ENCODE results near the gene PHF2.
A peak's percentile ranks its signal among the peaks of the same experiment; 100 is the strongest.

PHF2 gene

GRCh38 chr9:93576258-93577077 lies at the start of gene PHF2:
Gene PHF2, plus strand, starts transcription at chr9:93576584. Its CDS starts 190 bp downstream, at chr9:93576774.
- DNase-seq: no peak

DNA sequence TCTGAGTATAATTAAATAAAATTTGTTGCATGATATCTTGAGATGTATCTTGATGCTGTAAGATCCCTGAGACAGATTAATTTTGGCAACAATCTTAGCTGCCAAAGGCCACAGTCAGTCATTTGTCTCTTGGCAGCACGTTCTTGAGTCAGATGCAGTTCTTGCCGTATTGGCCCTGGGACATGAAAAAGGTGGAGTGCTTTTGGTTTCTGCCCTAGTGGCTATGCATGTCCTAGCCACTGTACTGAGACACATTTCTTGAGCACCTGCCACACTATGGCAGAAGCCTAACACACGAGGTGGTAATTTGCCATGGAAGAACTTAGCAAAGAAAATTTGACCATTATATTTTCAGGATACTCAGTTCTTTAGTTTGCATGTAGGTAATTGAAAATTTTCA lies 45.0 kb upstream of the PHF2 start:
- DNase-seq: no peak

GRCh38 chr9:93532141-93532540 lies 44.2 kb upstream of the PHF2 start:
- DNase-seq: no peak

DNA sequence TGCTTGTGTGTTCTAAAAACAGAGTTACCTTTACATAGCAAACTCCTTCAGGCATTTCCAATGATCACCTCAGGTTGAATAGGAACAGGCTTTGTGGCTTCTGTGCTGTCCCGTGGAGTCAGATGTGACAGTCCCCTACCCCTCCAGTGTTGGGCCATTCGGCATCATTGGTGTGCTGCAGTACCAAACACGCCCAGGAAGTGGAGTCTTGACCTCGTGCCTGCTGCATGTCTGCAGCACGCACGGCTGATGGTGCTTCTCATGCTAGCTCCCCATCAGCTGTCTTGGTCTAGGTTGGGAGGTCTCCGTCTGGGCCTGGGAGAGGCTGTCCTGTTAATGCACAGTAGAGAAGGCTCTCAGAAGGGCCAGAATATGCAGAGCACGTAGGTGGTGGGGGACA lies 42.5 kb upstream of the PHF2 start:
- no peak for DNase-seq

GRCh38 chr9:93536167-93536566 lies 40.2 kb upstream of the PHF2 start:
- DNase-seq: no peak

GRCh38 chr9:93536874-93537273 lies 39.5 kb upstream of the PHF2 start:
- no peak for DNase-seq

DNA sequence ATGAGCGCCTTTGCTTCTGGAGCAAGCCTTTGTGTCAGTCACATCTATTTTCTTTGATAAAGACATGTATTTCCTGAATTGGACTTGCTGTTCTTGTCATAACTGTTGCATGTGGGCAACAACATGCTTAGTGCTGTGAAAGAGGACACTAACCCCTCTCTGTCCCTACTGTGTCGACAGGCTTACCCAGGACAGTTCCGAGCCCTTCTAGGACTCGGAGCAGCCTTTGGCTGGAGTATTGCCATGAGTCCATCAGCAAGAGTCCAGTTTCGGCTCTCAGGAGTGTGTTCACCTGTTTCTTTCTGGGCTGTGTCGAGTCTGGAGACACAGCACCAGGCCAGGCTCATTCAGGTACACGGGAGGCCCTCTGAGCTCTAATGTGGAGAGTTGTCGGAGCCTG lies 36.1 kb upstream of the PHF2 start:
- no peak for DNase-seq

DNA sequence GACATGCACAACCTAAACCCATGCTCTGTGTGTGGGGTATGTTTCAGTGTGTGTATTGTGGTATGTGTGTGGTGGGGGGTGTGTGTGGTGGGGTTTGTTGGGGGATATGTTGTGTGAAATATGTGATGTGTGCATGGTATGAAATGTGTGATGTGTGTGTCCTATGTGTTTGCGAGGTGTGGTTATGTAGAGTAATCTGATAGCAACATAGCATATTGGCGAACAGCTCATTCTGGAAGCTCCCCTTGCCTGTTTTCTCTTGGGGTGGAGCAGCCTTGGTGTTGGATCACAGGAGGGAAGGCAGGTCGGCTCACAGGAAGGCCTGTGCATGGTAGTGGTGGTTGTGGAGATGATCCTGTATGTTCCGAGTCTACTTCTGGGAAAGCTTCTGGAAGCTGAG lies 35.4 kb upstream of the PHF2 start:
- no peak for DNase-seq

DNA sequence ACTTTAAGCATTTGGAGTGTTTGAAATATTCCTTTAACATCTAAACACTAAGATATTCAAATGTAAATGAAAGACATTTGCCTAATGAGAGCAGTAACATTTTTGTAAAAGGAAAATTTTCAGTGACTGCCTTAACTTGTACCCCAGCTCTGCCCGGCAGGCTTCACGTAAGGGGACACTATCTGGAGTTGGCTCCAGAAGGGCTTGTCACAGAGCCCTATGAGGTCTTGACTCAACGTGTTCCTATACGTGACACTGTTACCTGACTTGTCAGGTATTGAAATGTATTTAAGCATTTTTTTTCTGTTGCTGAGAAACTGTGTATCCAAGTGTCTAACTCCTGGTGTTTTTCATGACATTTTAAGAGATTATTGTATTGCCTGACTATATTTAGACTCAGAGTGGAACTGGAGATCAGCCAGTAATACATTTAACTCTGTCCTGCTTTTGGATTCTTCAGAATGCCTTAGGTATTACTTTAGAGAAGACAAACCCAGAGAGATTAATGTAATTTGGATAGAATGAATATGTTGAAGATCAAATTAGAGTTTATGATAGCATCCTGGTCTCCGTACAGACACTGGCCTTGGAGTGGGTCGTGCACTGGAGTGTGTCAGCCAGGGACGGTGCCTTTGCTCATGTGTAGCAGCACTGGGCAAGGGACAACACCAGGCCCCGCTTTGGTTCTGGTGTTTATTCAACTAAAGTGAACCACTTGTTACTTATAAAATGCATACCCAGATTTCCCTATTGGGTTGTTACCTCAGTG lies 34.6 kb upstream of the PHF2 start:
- DNase-seq: no peak

DNA sequence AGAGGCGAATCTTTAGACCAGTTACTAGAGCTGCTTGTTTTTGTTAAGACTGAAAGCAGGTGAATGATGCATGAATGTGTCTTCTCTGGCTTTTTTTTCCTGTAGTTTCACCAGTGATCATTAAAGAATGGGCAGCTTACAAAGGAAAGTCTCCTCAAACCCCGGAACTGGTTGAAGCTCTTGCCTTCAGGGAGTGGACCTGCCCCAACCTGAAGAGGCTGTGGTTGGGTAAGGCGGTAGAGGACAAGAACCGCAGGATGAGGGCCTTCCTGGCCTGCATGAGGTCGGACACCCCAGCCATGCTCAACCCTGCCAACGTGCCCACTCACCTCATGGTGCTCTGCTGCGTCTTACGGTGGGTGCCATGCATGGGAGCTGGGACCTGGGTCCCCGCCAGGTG lies 33.3 kb upstream of the PHF2 start:
- DNase-seq: no peak

DNA sequence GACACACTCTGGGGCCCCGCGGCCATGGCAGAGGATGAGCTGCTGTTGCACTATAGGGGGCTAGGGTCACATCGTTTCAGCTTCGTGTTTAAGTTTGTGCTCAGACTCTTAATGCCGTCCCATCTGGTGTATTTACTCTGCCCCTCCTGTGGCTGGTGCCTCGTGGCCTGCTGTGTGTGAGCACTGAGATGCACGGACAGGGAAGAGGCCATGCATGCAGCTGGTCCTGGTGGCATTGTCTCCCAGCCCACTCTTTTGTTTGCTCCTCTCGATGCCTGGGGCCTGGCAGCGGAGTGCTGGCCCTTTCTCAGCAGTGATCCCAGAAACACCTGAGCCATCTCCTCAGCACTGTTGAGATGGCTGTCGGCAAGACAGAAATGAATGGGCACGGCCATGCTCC lies 30.0 kb upstream of the PHF2 start:
- no peak for DNase-seq

DNA sequence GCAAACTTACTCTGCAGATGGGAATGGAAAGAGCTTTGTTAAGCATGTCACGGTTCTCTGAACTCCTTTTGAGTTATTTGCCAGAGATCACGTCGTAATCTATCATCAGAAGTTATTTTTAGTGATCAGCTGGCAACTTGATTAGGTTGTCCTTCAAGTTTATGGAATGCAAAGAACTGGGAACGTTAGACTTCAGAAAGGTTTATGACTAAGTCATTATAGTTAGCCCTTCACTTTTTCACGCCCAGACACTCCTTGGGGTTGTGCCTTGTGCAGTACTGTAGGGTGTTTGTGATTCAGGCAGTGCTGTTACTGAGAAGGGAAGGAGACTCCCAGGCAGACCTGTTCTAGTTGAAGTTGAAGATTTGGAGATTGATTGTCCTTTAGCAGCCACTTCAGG lies 26.8 kb upstream of the PHF2 start:
- DNase-seq: no peak

- no peak for DNase-seq
Observed at GRCh38 chr9:93552923-93553322, 23.5 kb upstream of the PHF2 start.

DNA sequence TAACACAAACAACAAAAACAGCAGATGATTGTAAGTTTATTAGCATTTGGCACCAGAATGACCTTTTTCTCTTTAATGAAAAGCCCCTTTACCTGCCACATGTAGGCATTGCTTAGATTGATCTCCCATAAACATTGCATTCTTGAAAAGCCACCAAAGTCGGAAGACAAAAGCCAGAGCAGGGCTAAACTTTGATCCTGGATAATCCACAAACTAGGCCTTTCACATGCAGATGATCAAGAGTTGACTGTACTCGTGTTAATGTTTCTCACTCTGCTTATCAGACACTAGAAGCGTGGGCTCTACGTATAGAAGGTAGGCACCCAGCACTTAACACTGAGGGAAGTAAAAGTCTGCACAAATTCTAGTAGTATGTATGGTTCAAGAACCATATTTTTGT lies 21.0 kb upstream of the PHF2 start:
- no peak for DNase-seq

GRCh38 chr9:93557366-93558137 lies 18.8 kb upstream of the PHF2 start:
- DNase-seq: no peak

- DNase-seq: no peak
Observed at GRCh38 chr9:93558503-93558902, 17.9 kb upstream of the PHF2 start.

DNA sequence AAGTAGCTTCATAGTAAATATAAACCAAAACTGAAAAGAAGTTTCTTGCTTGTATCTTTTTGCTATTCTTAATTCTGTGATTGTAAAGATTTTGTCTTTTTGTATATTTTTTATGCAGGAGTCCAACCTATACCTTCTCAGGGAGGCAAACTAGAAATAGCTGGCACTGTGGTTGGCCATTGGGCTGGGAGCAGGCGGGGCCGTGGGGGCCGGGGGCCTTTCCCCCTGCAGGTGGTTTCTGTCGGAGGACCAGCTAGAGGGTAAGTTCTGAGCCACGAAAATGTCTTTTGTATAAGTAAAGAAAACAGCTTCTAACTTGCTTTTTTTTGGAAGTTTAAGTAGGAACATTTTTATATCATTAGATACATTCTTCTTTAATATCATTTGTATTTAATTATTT lies 15.4 kb upstream of the PHF2 start:
- DNase-seq: no peak

DNA sequence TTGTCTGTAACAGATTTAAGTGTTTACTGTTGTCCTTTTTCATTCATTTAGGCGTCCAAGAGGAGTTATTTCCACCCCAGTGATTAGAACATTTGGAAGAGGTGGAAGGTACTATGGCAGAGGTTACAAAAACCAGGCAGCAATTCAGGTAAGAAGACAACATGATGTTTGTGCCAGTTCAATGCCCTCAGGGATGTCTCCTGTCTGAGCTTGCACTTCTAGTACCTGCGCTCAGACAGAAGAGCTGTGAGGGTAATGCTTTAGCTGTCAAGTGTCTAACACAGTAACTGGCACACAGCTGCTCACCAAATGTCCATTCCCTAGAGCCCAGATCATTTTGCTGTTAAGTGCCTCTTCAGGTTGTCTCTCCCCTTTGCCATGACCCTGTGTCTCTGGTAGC lies 14.2 kb upstream of the PHF2 start:
- no peak for DNase-seq

DNA sequence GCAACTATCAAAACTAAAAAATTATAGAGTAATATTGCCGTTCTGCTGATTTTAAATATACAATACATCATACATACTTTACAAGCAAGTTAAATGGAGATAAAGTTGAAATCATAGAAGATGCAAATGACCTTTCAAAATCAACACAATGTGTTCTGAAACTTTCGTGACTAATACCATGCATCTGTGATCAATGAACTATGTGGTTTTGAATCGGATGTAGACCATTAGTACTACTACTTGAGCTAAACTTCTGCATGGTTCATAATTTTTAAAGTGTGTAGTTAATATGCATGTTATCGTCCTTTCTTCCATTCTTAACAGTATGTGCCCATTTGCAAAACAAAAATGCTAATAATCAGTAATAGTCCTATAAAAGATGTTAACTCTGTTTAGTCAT lies 11.3 kb upstream of the PHF2 start:
- DNase-seq: no peak

- peak; percentile 52 for DNase-seq
Observed at GRCh38 chr9:93566408-93567270, 9.7 kb upstream of the PHF2 start.

DNA sequence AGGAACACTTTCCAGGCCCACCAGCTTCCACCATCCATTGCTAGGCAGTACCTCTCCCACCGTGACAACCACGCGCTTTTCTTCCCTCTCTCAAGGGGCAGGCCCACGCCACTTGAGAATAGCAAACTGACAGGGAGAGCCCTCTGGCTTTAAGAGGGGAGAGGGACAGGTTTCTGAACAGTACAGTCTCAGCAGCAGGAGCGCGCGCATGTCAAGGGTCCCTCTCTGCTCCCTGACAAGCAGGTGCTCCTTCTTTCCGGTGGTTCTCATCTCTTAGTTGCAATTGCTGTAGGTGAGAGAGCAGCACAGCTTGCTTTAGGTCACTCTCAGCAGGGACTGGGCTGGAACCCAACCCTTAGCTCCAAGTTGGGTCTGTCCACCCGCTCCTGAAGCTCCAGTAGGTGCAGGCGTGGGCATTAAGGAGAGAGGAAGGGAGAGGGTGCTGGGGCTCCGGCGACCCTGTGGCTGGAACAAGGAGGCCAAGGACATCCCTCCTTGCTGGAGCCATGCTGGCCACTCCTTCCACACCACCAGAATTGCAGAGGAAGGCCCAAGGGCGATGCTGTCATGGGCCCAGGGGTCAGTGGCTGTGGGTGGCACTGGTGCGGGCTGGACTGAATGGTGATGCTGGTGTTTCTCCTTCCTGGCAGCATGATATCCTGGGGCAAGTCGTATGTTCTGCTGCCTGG lies 9.0 kb upstream of the PHF2 start:
- no peak for DNase-seq

GRCh38 chr9:93568169-93568568 lies 8.2 kb upstream of the PHF2 start:
- no peak for DNase-seq
